Activated naive CD4-positive, alpha-beta T cell (primary cell): Measurements from ENCODE around the gene AMDHD2.
"Not testable (repeated sequence)": the region's sequence is repeated elsewhere in the genome, so short reads cannot be mapped to it uniquely, and the experiment has no call there.

Source experiments
- DNase-seq, 4 experiments: peaks; one replicate each; lab custom pipeline; 2025; lab: John Stamatoyannopoulos, UW

Gene AMDHD2

GRCh38 chr16:2580143-2580542 is 60.0 kb downstream of the AMDHD2 start:
- not testable (repeated sequence) for DNase-seq

GRCh38 chr16:2580818-2581217 is 60.6 kb downstream of the AMDHD2 start:
- DNase-seq = not testable (repeated sequence)
